SU-DHL-6 (cell line): ENCODE results near the gene CHGA.

Experiments used
- H2AFZ ChIP-seq: fragments of 200-600 bp; sonication (generic); 2 replicates; pipeline ENCODE4 v1.6.1; 2014; ENCODE audit warnings: low read depth, mild to moderate bottlenecking, moderate library complexity, mixed read lengths, antibody characterized with exemption, low read length; ENCODE audit not compliant: severe bottlenecking
- H3F3A ChIP-seq: fragments of 200-600 bp; shearing (Covaris generic); 2 replicates; pipeline ENCODE4 v1.6.0; 2016; ENCODE audit warnings: antibody characterized with exemption, mild to moderate bottlenecking; ENCODE audit not compliant: insufficient read depth
- H3K27ac ChIP-seq: fragments of 200-600 bp; sonication (generic); 2 replicates; pipeline ENCODE4 v1.5.1; 2016; ENCODE audit warnings: low read depth, mild to moderate bottlenecking, low read length, moderate library complexity, mixed read lengths
- H3K27me3 ChIP-seq: fragments of 200-600 bp; sonication (generic), shearing (Covaris generic); 2 replicates; pipeline ENCODE4 v1.6.0; 2014; ENCODE audit warnings: mild to moderate bottlenecking, low read length
- H3K36me3 ChIP-seq: fragments of 200-600 bp; sonication (generic); 2 replicates; pipeline ENCODE4 v1.6.1; 2014; ENCODE audit warnings: mild to moderate bottlenecking, low read length, mixed read lengths
- H3K4me2 ChIP-seq: fragments of 300-600, 200-600 bp; shearing (Covaris generic), sonication (generic); 2 replicates; pipeline ENCODE4 v1.6.0; 2014; ENCODE audit warnings: low read length, low read depth, mild to moderate bottlenecking; ENCODE audit not compliant: poor library complexity, severe bottlenecking
- H3K4me3 ChIP-seq: fragments of 200-600 bp; sonication (generic); 2 replicates; pipeline ENCODE4 v1.5.1; 2014; ENCODE audit warnings: antibody characterized with exemption, low read length, mild to moderate bottlenecking, mixed read lengths; ENCODE audit not compliant: insufficient read depth, poor library complexity, severe bottlenecking
- H3K79me2 ChIP-seq: fragments of 200-600 bp; sonication (generic); 2 replicates; pipeline ENCODE4 v1.6.1; 2014; ENCODE audit warnings: mild to moderate bottlenecking, low read length, moderate library complexity; ENCODE audit not compliant: insufficient read depth
- H3K9ac ChIP-seq: fragments of 200-600 bp; sonication (generic); 2 replicates; pipeline ENCODE4 v1.7.0; 2014; ENCODE audit warnings: mild to moderate bottlenecking, low read length
- H3K9me2 ChIP-seq: fragments of 200-600 bp; sonication (generic); replicated peaks from 2 replicates; pipeline ENCODE4 v1.6.1; 2014; ENCODE audit warnings: low read length; ENCODE audit not compliant: insufficient read depth
- H3K9me3 ChIP-seq: fragments of 200-600 bp; sonication (generic); 2 replicates; pipeline ENCODE4 v1.6.1; 2014; ENCODE audit warnings: low read length, mixed read lengths; ENCODE audit not compliant: insufficient read depth
- H4K20me1 ChIP-seq: fragments of 200-600 bp; sonication (generic); 2 replicates; pipeline ENCODE4 v1.6.1; 2014; ENCODE audit warnings: low read depth, mild to moderate bottlenecking, antibody characterized with exemption, low read length, moderate library complexity, mixed read lengths
- CTCF ChIP-seq: fragments of 200-600 bp; sonication (generic); IDR thresholded peaks from one replicate; pipeline ENCODE4 v1.5.1; 2017; ENCODE audit warnings: antibody characterized with exemption, mild to moderate bottlenecking, low read length, moderate library complexity; ENCODE audit not compliant: insufficient read depth, poor library complexity, severe bottlenecking
- EZH2phosphoT487 ChIP-seq: fragments of 200-600 bp; sonication (generic), shearing (Covaris generic); conservative IDR thresholded peaks from 2 replicates; pipeline ENCODE4 v1.6.1; 2018; ENCODE audit warnings: mild to moderate bottlenecking, antibody characterized with exemption, low read length, moderate library complexity, mixed read lengths

CHGA gene

GRCh38 chr14:92928961-92929688 lies 6.2 kb downstream of the CHGA start:
- Histone ChIP-seq H3K9me2 (no peaks in the 10 kb centered on the region), H3K79me2 (no peaks in the 10 kb centered on the region), H3K4me2 (no peak overlapping the region), H3K27ac (no peak overlapping the region), H3K4me3 (no peak overlapping the region), H3K9me3 (no peaks in the 10 kb centered on the region), H3F3A (no peaks in the 10 kb centered on the region), H2AFZ (no peak overlapping the region), H3K27me3 (no peaks in the 10 kb centered on the region), H3K9ac (no peak overlapping the region), H3K36me3 (no peaks in the 10 kb centered on the region), H4K20me1 (no peaks in the 10 kb centered on the region)
- TF ChIP-seq EZH2phosphoT487 (no peak), CTCF (no peak)

GRCh38 chr14:92929689-92930608 lies 7.0 kb downstream of the CHGA start:
- H3K27me3 ChIP-seq, result no peaks in the 10 kb centered on the region
- no peak overlapping the region for H3K27ac ChIP-seq
- no peaks in the 10 kb centered on the region for H3K9me2 ChIP-seq
- no peak overlapping the region for H2AFZ ChIP-seq
- no peaks in the 10 kb centered on the region for H3F3A ChIP-seq
- TF ChIP-seq EZH2phosphoT487, result no peak
- TF ChIP-seq CTCF, result no peak
- H4K20me1 ChIP-seq, result no peaks in the 10 kb centered on the region
- H3K9ac ChIP-seq, result no peak overlapping the region
- H3K9me3 ChIP-seq, result no peaks in the 10 kb centered on the region
- no peak overlapping the region for H3K4me3 ChIP-seq
- H3K4me2 ChIP-seq, result no peak overlapping the region
- no peaks in the 10 kb centered on the region for H3K36me3 ChIP-seq
- H3K79me2 ChIP-seq, result no peaks in the 10 kb centered on the region

GRCh38 chr14:92930737-92931602 lies 8.0 kb downstream of the CHGA start:
- H3K27ac ChIP-seq, result no peak overlapping the region

More at GRCh38 chr14:92930737-92931602, 8.0 kb downstream of the CHGA start:
- Histone ChIP-seq H2AFZ (no peak overlapping the region), H3K4me2 (no peak overlapping the region), H3K27me3 (no peaks in the 10 kb centered on the region), H3K4me3 (no peak overlapping the region), H3K9ac (no peak overlapping the region), H3F3A (no peaks in the 10 kb centered on the region), H3K9me2 (no peaks in the 10 kb centered on the region), H3K36me3 (no peaks in the 10 kb centered on the region), H4K20me1 (no peaks in the 10 kb centered on the region), H3K79me2 (no peaks in the 10 kb centered on the region), H3K9me3 (no peaks in the 10 kb centered on the region)
- no peak for TF ChIP-seq EZH2phosphoT487
- TF ChIP-seq CTCF, result no peak
